GF-D8 (cell line): Measurements from ENCODE around the gene CCDC85B.

ENCODE experiments used
- DNase-seq: peaks from one replicate; lab custom pipeline; 2025; lab: John Stamatoyannopoulos, UW

CCDC85B gene

DNA sequence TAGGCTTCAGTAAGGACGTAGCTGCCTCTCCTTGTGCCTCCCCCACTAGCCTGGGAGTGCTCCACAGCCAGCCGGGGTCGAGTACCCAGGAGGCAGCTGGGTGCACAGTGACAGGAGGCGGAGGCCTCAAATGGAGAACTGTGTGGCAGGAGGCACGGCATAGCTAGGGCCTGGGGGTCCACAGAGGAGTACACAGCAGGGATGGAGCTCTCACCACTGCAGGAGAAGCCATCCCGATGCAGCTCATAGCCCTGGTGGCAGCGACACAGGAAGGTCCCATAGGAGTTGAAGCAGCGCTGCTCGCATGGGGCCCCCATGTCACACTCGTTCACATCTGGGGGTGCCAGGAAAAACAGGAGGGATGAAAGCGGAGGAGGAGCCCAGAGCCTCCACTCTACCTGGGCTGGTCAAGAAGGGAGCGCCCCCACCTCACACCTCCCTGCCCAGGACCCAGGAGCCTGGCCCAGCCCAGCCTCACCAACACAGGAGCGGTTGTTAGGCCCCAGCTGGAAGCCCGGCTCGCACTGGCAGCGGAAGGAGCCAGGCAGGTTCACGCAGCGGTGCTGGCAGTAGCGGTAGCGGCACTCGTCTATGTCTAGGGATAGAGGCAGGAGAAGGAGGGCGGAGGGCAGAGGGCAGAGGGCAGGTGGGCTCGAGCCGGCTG is 20.7 kb upstream of the CCDC85B start:
- no peak for DNase-seq

- DNase-seq: no peak
These were observed 20.2 kb upstream of the CCDC85B start for GRCh38 chr11:65870307-65870658.

DNA sequence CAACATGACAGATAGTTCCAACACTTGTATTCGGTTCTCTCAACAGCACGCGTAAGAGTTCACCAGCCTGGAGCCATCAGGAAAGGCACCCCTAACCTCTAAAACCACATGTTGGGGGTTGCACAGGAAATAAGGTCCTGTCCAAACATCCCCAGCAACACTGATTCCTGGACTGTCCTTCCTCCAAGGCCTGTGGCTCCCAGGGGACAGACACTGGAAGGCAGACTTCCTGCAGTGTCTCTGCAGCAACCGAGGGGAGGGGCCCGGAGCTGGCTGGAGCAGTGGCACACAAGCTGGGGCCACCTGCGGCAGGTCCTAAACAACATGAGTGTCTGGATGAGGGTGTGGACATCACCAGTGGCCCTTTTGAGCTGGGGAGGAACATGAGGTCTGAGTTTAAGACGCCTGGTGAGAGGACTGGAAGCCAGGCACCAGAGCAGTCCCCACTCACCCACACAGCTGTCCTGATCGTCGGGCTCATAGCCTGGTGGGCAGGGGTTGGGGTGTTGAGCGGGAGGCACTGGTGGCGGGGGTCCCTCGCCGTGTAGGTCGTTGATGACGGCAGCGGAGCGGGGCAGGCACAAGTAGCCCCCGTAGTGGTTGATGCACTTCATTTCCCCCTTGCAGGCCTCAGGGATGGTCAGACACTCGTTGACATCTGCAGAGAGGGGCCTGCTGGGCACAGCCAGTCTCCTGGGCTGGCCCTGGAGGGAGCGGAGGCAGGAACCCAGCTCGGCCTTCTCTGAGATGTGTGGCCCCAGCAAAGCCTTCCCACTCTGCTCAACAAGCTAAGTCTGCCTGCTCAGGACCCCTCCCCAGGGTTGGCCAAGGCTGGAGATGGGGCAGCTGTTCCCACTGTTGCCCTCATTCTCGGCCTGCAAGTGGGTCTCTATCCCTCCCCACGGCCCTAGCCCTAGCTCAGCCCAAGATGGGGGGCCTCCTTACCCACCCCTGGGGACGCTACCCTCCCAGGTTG is 19.5 kb upstream of the CCDC85B start:
- peak; percentile 60 for DNase-seq

GRCh38 chr11:65871811-65872548 is 18.5 kb upstream of the CCDC85B start:
- no peak for DNase-seq

DNA sequence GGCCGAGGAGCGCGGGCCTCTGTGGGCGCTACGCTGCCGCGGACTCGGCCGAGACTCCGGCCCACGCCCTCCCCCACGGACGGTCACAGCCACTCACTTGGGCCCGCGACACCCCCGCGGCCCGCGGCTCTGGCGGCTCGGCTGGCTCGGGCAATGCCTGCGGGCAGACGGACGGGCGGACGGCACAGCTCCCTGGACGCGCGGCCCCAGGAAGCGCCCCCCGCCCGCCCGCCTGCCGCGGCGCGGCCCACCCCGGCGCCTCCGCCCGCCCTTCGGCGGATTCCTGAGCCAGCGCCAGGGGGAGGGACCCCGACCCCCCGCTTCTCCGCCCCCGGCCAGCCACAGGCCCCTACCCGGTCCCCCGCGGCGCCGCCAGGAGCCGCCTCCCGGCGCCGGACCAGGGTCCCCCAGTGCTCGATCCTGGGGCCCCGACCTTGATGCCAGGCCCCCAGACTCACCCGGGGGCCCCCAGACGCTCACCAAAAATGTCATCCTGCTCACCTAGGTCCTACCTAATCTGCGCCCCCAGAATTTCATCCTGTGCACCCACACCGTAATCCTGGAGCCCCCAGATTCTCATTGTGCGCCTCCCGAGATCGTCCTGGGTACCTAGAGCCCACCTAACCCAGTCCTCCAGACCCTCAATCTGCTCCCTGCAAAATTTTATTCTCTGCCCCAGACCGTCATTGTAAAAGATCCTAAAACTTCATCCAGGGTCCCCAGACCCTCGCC is 17.7 kb upstream of the CCDC85B start, which contains the start of gene EFEMP2:
TSS of gene EFEMP2 (minus strand) at position 215 of the 732 bp plus-strand sequence. CDS start 446 bp downstream, outside the sequence.
- no peak for DNase-seq

DNA sequence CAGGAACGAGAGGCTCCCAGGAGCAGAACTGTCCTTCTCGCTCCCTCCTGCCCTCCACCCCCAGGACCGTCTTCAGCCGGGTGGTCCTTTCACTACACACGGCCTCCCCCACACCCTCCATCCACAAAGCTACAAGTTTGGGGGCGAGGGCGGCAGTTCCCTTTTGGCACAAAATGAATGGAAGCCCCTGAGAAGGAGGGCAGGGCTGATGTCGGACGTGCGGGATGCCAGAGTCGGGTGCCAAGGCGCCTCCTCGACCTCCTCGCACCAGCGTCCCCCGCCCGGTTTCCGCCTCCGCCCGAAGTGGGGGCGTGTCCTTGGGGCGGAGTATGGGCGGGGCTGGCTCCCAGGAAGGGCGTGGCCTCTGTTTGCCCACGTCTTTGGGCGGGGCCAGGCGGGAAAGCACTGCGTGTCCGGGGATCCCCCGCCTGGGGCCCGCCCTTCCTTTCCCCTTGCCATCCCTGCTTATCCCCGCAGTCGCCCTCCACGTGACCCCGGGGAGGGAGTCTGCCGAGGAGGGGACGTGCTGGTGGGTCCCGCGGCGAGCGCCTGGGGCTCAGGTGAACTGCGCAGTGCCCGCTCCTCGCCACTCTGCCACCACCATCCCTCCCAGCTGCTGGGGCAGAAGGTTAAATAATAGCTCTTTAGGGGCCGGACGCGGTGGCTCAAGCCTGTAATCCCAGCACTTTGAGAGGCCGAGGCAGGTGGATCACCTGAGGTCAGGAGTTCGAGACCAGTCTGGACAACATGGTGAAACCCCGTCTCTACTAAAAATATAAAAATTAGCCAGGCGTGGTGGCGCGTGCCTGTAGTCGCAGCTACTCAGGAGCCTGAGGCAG is 16.9 kb upstream of the CCDC85B start:
- peak; percentile 73 for DNase-seq

GRCh38 chr11:65879617-65880016 is 10.9 kb upstream of the CCDC85B start, which contains the start of gene CTSW:
Gene CTSW (plus strand): TSS chr11:65879837. CDS start chr11:65879855, 18 bp downstream.
- no peak for DNase-seq

DNA sequence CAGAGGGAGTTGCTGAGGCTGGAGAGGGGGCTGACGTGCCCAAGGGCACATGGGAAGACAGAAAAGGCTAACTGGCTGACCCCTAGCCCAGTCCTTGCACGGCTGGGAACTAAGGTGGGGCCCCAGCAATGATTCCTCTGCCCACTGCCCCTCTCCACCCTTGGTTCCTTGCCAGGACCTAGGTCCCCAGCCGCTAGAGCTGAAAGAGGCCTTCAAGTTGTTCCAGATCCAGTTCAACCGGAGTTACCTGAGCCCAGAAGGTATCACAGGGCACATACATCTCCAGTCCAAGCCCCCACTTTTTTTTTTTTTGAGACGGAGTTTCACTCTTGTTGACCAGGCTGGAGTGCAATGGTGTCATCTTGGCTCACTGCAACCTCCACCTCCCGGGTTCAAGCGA is 10.4 kb upstream of the CCDC85B start:
- no peak for DNase-seq

DNA sequence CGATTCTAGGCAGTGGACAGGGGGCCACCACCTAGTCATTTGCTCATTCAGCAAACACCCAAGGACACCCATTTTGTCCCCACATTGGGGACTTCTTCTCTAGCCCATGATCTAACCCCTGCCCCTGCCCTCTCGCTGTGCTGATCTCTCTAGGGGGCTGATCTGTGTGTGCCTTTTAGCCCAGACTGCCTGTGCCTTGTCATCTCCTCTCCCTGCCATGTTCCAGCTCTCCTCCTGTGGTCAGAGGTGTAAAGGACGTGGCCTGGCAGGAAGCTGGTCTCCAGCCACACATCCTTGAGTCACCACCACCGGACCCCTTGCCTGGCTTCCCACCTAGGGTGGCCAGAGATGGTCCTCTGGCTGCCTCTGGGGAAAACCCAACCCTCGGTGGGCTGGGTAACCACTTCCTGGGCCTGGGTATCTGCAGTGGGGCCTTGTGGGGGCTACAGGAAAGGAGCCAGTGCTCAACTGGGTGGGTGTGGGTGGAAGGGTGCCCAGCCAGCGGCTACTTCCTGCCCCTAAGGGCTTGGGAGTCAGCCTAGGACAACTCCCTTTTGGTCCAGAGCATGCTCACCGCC is 9.5 kb upstream of the CCDC85B start:
- DNase-seq: no peak

DNA sequence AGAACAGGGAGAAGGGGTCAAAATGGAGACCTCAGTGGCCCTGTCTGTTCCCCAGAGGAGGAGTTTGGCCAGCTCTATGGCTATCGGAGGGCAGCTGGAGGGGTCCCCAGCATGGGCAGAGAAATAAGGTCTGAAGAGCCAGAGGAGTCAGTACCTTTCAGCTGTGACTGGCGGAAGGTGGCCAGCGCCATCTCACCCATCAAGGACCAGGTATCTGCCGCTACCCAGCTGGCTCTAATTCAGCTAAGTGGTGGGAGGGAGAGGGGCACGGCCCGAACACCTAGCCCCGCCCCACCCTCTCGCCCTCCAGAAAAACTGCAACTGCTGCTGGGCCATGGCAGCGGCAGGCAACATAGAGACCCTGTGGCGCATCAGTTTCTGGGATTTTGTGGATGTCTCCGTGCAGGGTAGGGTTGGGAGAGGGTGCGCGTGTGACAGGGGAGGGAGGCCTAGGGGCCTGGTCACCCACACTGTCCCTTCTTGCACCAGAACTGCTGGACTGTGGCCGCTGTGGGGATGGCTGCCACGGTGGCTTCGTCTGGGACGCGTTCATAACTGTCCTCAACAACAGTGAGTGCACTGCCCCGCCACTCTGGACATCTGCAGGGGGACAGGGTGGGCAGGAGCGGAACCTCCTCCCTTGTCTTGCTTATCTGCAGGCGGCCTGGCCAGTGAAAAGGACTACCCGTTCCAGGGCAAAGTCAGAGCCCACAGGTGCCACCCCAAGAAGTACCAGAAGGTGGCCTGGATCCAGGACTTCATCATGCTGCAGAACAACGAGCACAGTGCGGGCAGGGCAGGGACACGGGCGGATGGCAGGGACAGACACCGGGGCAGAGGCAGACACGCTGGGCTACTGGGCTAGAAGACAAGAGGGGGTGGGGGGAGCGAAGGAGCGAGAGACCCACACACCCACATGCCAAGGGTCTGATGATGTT is 8.1 kb upstream of the CCDC85B start:
- no peak for DNase-seq

- no peak for DNase-seq
These were observed 7.3 kb upstream of the CCDC85B start for GRCh38 chr11:65883058-65883761.

DNA sequence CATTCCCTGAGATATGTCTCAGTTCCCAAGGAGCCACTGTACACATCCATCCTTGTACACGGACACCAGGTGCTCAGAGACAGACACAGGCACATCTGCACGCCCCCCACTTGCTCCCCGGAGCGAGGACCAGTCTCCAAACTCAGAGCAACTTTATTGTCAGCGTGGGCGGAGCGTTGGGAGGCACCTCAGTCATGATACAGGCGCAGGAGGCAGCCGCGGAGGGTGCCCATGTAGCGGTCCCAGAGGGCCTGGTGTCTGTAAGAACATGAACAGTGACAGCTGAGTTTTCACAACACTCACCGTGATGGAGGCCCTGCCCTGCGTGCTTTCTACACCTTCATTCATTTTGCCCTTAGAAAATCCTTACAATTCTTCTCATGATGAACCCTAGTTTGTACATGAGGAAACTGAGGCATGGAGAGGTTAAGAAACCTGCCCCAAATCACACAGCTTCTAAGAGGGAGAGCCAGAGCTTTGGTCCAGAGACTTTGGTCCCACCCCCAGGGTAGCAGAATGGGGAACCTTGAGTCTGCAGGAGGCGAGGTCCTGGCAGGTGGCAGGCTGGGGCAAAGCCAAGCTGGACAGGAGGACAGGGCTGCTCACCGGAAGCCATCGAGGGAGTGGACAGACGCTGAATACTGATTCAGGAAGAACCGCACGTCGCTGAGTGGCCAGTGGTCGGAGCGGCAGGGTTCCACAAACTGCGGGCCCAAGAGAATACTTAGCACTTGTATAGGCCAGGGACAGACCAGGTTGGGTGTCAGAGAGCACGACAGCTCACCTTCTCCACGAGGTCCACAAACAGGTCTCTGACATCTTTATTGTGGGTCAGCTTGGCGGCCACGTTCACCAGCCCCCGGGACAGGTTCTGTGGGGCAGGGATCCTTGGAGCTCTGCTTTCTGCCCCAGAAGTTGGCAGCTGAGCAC is 6.4 kb upstream of the CCDC85B start:
- no peak for DNase-seq

DNA sequence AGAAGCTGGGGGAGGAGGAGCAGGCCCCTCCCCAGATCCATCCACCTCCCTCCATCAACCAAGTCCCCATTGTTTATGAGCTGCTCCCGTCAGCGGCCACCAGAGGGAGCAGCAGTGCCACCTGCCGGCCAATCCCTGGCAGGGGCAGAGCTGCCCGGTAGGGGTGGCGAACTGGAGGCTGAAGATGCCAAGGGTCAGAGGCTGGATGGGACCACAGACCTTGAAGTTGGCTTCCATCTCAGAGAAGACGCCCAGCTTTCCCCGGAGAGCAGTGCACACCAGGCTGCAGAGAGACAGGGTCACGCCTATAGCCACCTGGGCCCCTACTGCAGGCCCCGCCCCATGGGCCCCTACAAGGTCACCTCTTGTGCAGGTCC is 5.8 kb upstream of the CCDC85B start:
- peak; percentile 14 for DNase-seq

- DNase-seq: no peak
These were observed 5.2 kb upstream of the CCDC85B start for GRCh38 chr11:65885231-65885630.

DNA sequence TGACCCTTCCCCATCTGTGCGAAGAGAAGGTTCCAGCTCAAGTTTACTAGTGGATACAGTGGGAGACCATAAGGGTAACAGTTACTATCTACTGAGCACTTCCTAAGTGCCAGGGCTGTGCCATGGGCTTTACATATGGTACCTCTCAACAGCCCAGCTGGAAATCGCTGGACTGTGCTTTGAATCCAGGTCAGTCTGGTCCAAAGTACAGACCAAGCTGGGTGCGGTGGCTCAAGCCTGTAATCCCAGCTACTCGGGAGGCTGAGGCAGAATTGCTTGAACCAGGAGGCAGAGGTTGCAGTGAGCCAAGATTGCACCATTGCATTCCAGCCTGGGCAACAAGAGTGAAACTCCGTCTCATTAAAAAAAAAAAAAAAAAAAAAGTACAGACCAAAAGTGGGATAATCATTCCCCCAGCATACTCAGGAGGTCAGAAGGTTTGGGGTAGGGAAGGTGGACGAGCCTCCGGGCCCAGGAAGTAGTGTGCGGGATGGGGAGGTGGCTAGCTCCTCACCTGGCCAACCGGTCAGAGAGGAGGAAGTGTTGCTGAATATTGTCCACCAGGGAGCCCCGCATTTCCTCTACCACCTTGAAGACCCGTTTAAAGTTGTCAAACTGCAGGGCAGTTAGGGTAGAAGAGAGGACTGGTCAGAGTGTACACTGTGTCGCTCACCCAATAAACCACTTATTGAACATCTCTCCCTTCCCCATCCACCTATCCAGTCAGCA is 4.5 kb upstream of the CCDC85B start:
- DNase-seq: no peak

DNA sequence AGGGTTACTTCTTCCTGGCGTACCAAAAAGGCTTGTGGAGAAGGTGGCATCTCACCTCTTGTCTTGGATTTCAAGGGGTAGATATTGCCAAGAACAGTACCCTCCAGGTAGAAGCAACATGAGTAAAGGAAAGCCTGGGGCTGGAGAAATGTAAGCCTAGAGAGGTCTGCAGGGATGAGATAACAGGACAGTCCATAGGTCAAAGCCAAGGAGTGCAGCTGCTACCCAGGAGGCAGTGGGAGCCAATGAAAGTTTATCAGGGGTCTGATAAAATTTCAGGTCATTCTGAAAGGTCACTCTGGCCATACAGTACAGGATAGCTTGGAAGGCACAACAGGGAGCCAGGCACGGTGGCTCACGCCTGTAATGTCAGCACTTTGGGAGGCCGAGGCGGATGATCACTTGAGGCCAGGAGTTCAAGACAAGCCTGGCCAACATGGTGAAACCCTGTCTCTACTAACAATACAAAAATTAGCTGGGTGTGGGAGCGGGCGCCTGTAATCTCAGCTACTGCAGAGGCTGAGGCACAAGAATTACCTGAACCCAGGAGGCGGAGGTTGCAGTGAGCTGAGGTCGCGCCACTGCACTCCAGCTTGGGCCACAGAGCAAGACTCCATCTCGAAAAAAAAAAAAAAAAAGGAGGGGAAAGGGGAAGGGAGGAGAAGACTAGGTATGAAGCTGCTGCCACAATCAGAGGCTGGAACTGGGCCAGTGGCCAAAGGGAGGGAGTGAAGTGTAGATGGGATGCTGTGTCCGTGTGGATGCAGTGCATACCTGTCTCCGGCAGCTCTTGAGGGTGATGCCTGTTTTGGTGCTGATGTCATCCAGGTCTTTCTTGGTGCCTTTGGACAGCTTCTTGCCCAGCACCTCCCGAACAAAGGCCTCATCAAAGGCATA is 3.4 kb upstream of the CCDC85B start:
- no peak for DNase-seq
